ENCODE results near the gene PIK3R1. TPM values are rescaled to one million over a fixed set of nuclear protein-coding genes. Genes with fewer than 3 reads are reported as not detected.

Gene PIK3R1
- total RNA-seq, 1 donor from 2014 or later = 15.5 TPM

- no peak for FAIRE-seq
- no peak for TF ChIP-seq CTCF (IDR thresholded peaks at IDR 0.05; ENCODE audit: insufficient read depth, low read length, severe bottlenecking)
Observed at GRCh38 chr5:68258531-68258930, 43.0 kb downstream of the PIK3R1 start.

GRCh38 chr5:68259700-68260099, 44.1 kb downstream of the PIK3R1 start:
- no peaks in the 10 kb centered on the region for H3K27me3 ChIP-seq (ENCODE audit: control insufficient read depth, insufficient read depth, low read length)
- peaks cover 6% of the 10 kb centered on the region for H3K36me3 ChIP-seq (ENCODE audit: control insufficient read depth, insufficient read depth, low read length)
- DNase-seq (ENCODE audit: low read depth) (no peak), FAIRE-seq (no peak)
- no peak overlapping the region for H3K4me3 ChIP-seq (ENCODE audit: low read depth, low read length)
- TF ChIP-seq CTCF (IDR thresholded peaks at IDR 0.05; ENCODE audit: insufficient read depth, low read length, severe bottlenecking) = no peak

More at GRCh38 chr5:68258531-68258930, 43.0 kb downstream of the PIK3R1 start:
- H3K4me3 ChIP-seq (ENCODE audit: low read depth, low read length) = no peak overlapping the region
- H3K36me3 ChIP-seq (ENCODE audit: control insufficient read depth, insufficient read depth, low read length) = peaks cover 4% of the 10 kb centered on the region
- no peak for DNase-seq (ENCODE audit: low read depth)
- H3K27me3 ChIP-seq (ENCODE audit: control insufficient read depth, insufficient read depth, low read length) = no peaks in the 10 kb centered on the region

GRCh38 chr5:68260467-68260866, 44.9 kb downstream of the PIK3R1 start:
- Histone ChIP-seq H3K4me3 (ENCODE audit: low read depth, low read length) (no peak overlapping the region), H3K27me3 (ENCODE audit: control insufficient read depth, insufficient read depth, low read length) (no peaks in the 10 kb centered on the region), H3K36me3 (ENCODE audit: control insufficient read depth, insufficient read depth, low read length) (peaks cover 6% of the 10 kb centered on the region)
- DNase-seq (ENCODE audit: low read depth) = no peak
- no peak for TF ChIP-seq CTCF (IDR thresholded peaks at IDR 0.05; ENCODE audit: insufficient read depth, low read length, severe bottlenecking)
- FAIRE-seq = no peak

- no peaks in the 10 kb centered on the region for H3K27me3 ChIP-seq (ENCODE audit: control insufficient read depth, insufficient read depth, low read length)
- no peak overlapping the region for H3K4me3 ChIP-seq (ENCODE audit: low read depth, low read length)
- no peak for FAIRE-seq
- TF ChIP-seq CTCF (IDR thresholded peaks at IDR 0.05; ENCODE audit: insufficient read depth, low read length, severe bottlenecking) = no peak
- DNase-seq (ENCODE audit: low read depth) = no peak
- peaks cover 6% of the 10 kb centered on the region for H3K36me3 ChIP-seq (ENCODE audit: control insufficient read depth, insufficient read depth, low read length)
Observed at GRCh38 chr5:68261169-68261568, 45.6 kb downstream of the PIK3R1 start.

- no peak for DNase-seq (ENCODE audit: low read depth)
- FAIRE-seq = no peak
- no peak for TF ChIP-seq CTCF (IDR thresholded peaks at IDR 0.05; ENCODE audit: insufficient read depth, low read length, severe bottlenecking)
- H3K36me3 ChIP-seq (ENCODE audit: control insufficient read depth, insufficient read depth, low read length) = peaks cover 6% of the 10 kb centered on the region
- H3K27me3 ChIP-seq (ENCODE audit: control insufficient read depth, insufficient read depth, low read length) = no peaks in the 10 kb centered on the region
- no peak overlapping the region for H3K4me3 ChIP-seq (ENCODE audit: low read depth, low read length)
Observed at GRCh38 chr5:68261569-68262065, 46.1 kb downstream of the PIK3R1 start.
